GM23338 (cell line): ENCODE results near the gene ZNF550. TPM values are rescaled to one million over a fixed set of nuclear protein-coding genes. Genes with fewer than 3 reads are reported as not detected.
"Not testable (repeated sequence)": the region's sequence is repeated elsewhere in the genome, so short reads cannot be mapped to it uniquely, and the experiment has no call there.

Experiments used
- ATAC-seq: fragments of 200-7000 bp; cut with Tn5 transposase; 3 replicates; pipeline ENCODE4 v1.9.1; 2020
- DNase-seq: peaks from one replicate; pipeline ENCODE4 v3.0.0-alpha.2; 2015; ENCODE audit warnings: low spot score
- H2AFZ ChIP-seq: fragments of 200-600 bp; sonication (generic); 2 replicates; pipeline ENCODE4 v1.8.0; 2016; ENCODE audit warnings: antibody characterized with exemption, mild to moderate bottlenecking, moderate library complexity
- H3F3A ChIP-seq: fragments of 200-600 bp; sonication (generic); replicated peaks from 2 replicates; pipeline ENCODE4 v1.8.0; 2017; ENCODE audit warnings: antibody characterized with exemption, mixed run types, low read depth
- H3K27ac ChIP-seq: fragments of 200-600 bp; sonication (generic); 2 replicates; pipeline ENCODE4 v1.6.1; 2016; ENCODE audit warnings: low read depth
- H3K27me3 ChIP-seq: fragments of 200-600 bp; sonication (generic); 2 replicates; pipeline ENCODE4 v1.8.0; 2016; ENCODE audit warnings: mild to moderate bottlenecking, mixed run types, moderate library complexity; ENCODE audit not compliant: insufficient read depth
- H3K36me3 ChIP-seq: fragments of 200-600 bp; sonication (generic); 2 replicates; pipeline ENCODE4 v1.8.0; 2016; ENCODE audit warnings: mild to moderate bottlenecking; ENCODE audit not compliant: insufficient read depth
- H3K4me1 ChIP-seq: fragments of 200-600 bp; sonication (generic); 2 replicates; pipeline ENCODE4 v1.8.0; 2016; ENCODE audit warnings: mild to moderate bottlenecking, moderate library complexity; ENCODE audit not compliant: insufficient read depth
- H3K4me2 ChIP-seq: fragments of 200-600 bp; sonication (generic); 2 replicates; pipeline ENCODE4 v1.7.1; 2017; ENCODE audit warnings: mixed run types
- H3K4me3 ChIP-seq: fragments of 200-600 bp; sonication (generic); 2 replicates; pipeline ENCODE4 v1.6.1; 2016; ENCODE audit warnings: mixed run types
- H3K79me2 ChIP-seq: fragments of 200-600 bp; sonication (generic); replicated peaks from 2 replicates; pipeline ENCODE4 v1.8.0; 2017; ENCODE audit warnings: mild to moderate bottlenecking; ENCODE audit not compliant: insufficient read depth
- H3K9me2 ChIP-seq: fragments of 200-600 bp; sonication (generic); 2 replicates; pipeline ENCODE4 v1.8.0; 2017; ENCODE audit not compliant: insufficient read depth
- H4K20me1 ChIP-seq: fragments of 200-600 bp; sonication (generic); replicated peaks from 2 replicates; pipeline ENCODE4 v1.8.0; 2017; ENCODE audit warnings: mild to moderate bottlenecking; ENCODE audit not compliant: insufficient read depth
- H3K27ac Mint-ChIP-seq: 2 replicates; pipeline ENCODE4 v1.8.0; 2020; ENCODE audit warnings: inconsistent platforms, mild to moderate bottlenecking, moderate library complexity, mixed read lengths
- H3K27me3 Mint-ChIP-seq: 3 replicates; pipeline ENCODE4 v1.8.0; 2022; ENCODE audit warnings: low read depth, mild to moderate bottlenecking, moderate library complexity, mixed read lengths, inconsistent platforms; ENCODE audit not compliant: insufficient read depth, poor library complexity
- H3K36me3 Mint-ChIP-seq: 3 replicates; pipeline ENCODE4 v1.8.0; 2021; ENCODE audit warnings: low read depth, mild to moderate bottlenecking, inconsistent platforms, moderate library complexity, mixed read lengths
- H3K4me1 Mint-ChIP-seq: 3 replicates; pipeline ENCODE4 v1.8.0; 2020; ENCODE audit warnings: mild to moderate bottlenecking, inconsistent platforms, mixed read lengths
- H3K4me3 Mint-ChIP-seq: 3 replicates; pipeline ENCODE4 v1.8.0; 2021; ENCODE audit warnings: moderate library complexity, mild to moderate bottlenecking, inconsistent platforms, mixed read lengths
- H3K9me3 Mint-ChIP-seq: 3 replicates; pipeline ENCODE4 v1.8.0; 2020; ENCODE audit warnings: moderate library complexity, mild to moderate bottlenecking, inconsistent platforms, mixed read lengths
- CREB1 ChIP-seq: fragments of 250-450 bp; sonication (Bioruptor Pico); IDR thresholded peaks from 2 replicates; pipeline ENCODE4 v1.5.0; 2020; ENCODE audit warnings: low read depth, mild to moderate bottlenecking, moderate library complexity
- EZH2 ChIP-seq: fragments of 200-600 bp; sonication (generic); IDR thresholded peaks from one replicate; pipeline ENCODE4 v1.8.0; 2017; ENCODE audit warnings: antibody characterized with exemption, mild to moderate bottlenecking, low read depth; ENCODE audit not compliant: unreplicated experiment
- EZH2phosphoT487 ChIP-seq: fragments of 200-600 bp; sonication (generic); IDR thresholded peaks from one replicate; pipeline ENCODE4 v1.8.1; 2018; ENCODE audit warnings: antibody characterized with exemption; ENCODE audit not compliant: unreplicated experiment
- POLR2AphosphoS5 ChIP-seq: IDR thresholded peaks from 2 replicates; pipeline ENCODE4 v1.6.1; 2016; ENCODE audit warnings: antibody characterized with exemption, low read depth
- ZNF114 ChIP-seq: fragments of 250-450 bp; sonication (Bioruptor Pico); IDR thresholded peaks from 2 replicates; pipeline ENCODE4 v1.5.0; 2020; ENCODE audit warnings: mild to moderate bottlenecking, moderate library complexity
- polyA plus RNA-seq: library from polyadenylated mRNA; unstranded; fragments of >200 nt; fragmentation: Nextera tagmentation; extraction: Ambion mirVana; gene quantifications from 2 replicates; pipeline ENCODE4 v1.2.1, GENCODE V29; 2016
- total RNA-seq: library from RNA; depleted of rRNA; stranded (reverse); fragments of >200 nt; shearing (Covaris generic); gene quantifications from 2 replicates; pipeline ENCODE4 v1.2.3, GENCODE V29; 2014
- TF ChIP-seq, protein P1 (sequence below): IDR thresholded peaks from 2 replicates; pipeline ENCODE4 v1.6.1; 2016; ENCODE audit warnings: antibody characterized with exemption
- TF ChIP-seq, protein P2 (sequence below), 2 experiments: fragments of 200-600 bp in 1 of 2; sonication (generic) in 1 of 2; conservative IDR thresholded peaks; 2 replicates each; pipeline versions ENCODE4 v1.5.1 to v1.6.1; 2016 to 2017; ENCODE audit warnings: antibody characterized with exemption in 2 of 2, low read depth in 2 of 2, mild to moderate bottlenecking in 2 of 2, moderate library complexity in 1 of 2
- TF ChIP-seq, protein P3 (sequence below): IDR thresholded peaks from one replicate; pipeline ENCODE4 v1.6.1; 2018; ENCODE audit warnings: antibody characterized with exemption; ENCODE audit not compliant: unreplicated experiment

Gene ZNF550
- total and polyA plus RNA-seq, 2 experiments from 2014 or later, result 5.7 to 14.7 TPM

DNA sequence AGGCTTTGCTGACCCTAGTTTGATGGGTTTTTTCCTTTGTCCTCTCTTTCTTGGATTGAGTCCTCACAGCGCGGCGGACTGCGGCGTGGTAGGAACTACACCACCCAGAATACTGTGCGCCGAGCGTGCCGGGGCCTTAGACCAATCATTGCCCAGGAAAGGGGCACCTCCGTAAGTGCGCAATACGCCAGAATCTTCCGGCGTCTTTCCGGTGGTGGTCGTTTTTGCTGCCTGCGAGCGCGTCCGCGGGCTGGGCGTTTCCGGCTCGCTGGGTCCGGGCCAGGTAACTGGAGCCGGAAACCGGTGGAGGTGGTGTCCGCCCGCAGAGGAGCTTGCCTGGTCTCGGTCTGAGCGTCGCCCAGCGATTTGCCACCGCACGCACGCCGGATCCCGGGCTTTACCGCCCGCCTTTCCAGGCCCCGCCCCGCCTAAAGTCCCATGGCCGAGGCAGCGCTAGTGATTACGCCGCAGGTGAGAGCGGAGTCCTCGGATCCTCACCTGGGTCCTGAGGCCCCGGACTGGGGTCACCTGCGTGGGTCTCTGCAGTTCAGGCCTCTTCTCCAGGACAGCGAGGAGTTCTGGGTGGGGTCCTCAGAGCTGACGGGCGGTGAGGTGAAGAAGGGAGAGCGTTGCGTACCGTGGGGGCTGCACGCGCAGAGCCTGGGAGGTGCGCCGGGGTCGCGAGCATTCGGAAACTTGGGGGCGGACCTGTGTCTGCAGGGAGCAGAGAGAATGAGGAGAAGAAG is 32.4 kb downstream of the ZNF550 start, which contains the start of gene ZNF549:
Gene ZNF549 (plus strand): TSS at position 221 of the 746 bp plus-strand sequence. CDS start 218 bp downstream, at position 439.
- Histone ChIP-seq H3K79me2 (peaks cover 44% of the 10 kb centered on the region), H3K27ac (peak within 1 kb of the TSS; percentile 96), H3K4me2 (peak within 1 kb of the TSS; percentile 99), H3K9me2 (peaks cover 5% of the 10 kb centered on the region; the same call in 1 of the 2 replicates), H3K4me3 (peak within 1 kb of the TSS; percentile 96), H2AFZ (peak within 1 kb of the TSS; percentile 98), H3K4me1 (peaks cover 9% of the 10 kb centered on the region), H3K36me3 (no peaks in the 10 kb centered on the region), H3K27me3 (no peaks in the 10 kb centered on the region), H4K20me1 (no peaks in the 10 kb centered on the region; the same call in 1 of the 2 replicates), H3F3A (peaks cover 8% of the 10 kb centered on the region; the same call in 1 of the 2 replicates)
- H3K27me3 Mint-ChIP-seq, result peaks cover 10% of the 10 kb centered on the region
- ATAC-seq (peak; percentile 98), DNase-seq (peak; percentile 99)
- TF ChIP-seq CREB1 (CRISPR knock-in tag) (peak; percentile 86), ZNF114 (CRISPR knock-in tag) (no peak), POLR2AphosphoS5 (peak; percentile 75)
- TF ChIP-seq, protein P1, sequence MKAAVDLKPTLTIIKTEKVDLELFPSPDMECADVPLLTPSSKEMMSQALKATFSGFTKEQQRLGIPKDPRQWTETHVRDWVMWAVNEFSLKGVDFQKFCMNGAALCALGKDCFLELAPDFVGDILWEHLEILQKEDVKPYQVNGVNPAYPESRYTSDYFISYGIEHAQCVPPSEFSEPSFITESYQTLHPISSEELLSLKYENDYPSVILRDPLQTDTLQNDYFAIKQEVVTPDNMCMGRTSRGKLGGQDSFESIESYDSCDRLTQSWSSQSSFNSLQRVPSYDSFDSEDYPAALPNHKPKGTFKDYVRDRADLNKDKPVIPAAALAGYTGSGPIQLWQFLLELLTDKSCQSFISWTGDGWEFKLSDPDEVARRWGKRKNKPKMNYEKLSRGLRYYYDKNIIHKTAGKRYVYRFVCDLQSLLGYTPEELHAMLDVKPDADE, result peak; percentile 93
- TF ChIP-seq, protein P2, sequence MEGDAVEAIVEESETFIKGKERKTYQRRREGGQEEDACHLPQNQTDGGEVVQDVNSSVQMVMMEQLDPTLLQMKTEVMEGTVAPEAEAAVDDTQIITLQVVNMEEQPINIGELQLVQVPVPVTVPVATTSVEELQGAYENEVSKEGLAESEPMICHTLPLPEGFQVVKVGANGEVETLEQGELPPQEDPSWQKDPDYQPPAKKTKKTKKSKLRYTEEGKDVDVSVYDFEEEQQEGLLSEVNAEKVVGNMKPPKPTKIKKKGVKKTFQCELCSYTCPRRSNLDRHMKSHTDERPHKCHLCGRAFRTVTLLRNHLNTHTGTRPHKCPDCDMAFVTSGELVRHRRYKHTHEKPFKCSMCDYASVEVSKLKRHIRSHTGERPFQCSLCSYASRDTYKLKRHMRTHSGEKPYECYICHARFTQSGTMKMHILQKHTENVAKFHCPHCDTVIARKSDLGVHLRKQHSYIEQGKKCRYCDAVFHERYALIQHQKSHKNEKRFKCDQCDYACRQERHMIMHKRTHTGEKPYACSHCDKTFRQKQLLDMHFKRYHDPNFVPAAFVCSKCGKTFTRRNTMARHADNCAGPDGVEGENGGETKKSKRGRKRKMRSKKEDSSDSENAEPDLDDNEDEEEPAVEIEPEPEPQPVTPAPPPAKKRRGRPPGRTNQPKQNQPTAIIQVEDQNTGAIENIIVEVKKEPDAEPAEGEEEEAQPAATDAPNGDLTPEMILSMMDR (conservative IDR thresholded peaks at IDR 0.05; ENCODE audit: low read depth in 2 of 2), result no peak
- peak within 1 kb of the TSS; percentile 93 for H3K4me3 Mint-ChIP-seq
- H3K4me1 Mint-ChIP-seq, result peaks cover 6% of the 10 kb centered on the region
- peaks cover 22% of the 10 kb centered on the region for H3K36me3 Mint-ChIP-seq
- H3K9me3 Mint-ChIP-seq, result no peaks in the 10 kb centered on the region; the same call in 1 of the 3 replicates
- peak within 1 kb of the TSS; percentile 92 for H3K27ac Mint-ChIP-seq

DNA sequence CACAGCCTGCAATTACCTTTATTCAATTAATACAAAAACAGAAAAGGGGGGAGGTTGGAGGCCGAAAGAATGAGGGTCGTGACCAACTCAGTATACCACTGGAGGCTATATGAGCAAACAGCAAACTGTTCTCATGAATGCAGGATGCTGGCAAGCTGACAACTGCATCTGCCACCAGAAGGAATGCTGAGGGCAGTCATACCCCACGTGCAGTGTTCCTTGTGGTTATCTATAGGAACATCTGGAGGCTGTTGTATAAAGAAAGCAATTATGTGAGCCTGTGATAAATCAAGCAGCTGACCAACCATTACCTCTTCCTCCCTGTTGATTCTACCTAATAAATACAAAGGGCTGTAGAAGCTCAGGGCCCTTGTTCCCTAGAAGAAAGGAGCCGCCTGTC is 41.6 kb downstream of the ZNF550 start:
- not testable (repeated sequence) for H4K20me1 ChIP-seq, H3K4me3 Mint-ChIP-seq, H3F3A ChIP-seq, H3K4me1 Mint-ChIP-seq, H3K79me2 ChIP-seq, H3K4me3 ChIP-seq, H3K36me3 ChIP-seq, ATAC-seq, H3K27ac ChIP-seq, H3K9me2 ChIP-seq, H3K4me1 ChIP-seq, H2AFZ ChIP-seq, H3K27ac Mint-ChIP-seq, H3K27me3 ChIP-seq, H3K27me3 Mint-ChIP-seq, DNase-seq, H3K4me2 ChIP-seq
- H3K9me3 Mint-ChIP-seq, result peaks cover 21% of the 10 kb centered on the region
- peaks cover 33% of the 10 kb centered on the region for H3K36me3 Mint-ChIP-seq

DNA sequence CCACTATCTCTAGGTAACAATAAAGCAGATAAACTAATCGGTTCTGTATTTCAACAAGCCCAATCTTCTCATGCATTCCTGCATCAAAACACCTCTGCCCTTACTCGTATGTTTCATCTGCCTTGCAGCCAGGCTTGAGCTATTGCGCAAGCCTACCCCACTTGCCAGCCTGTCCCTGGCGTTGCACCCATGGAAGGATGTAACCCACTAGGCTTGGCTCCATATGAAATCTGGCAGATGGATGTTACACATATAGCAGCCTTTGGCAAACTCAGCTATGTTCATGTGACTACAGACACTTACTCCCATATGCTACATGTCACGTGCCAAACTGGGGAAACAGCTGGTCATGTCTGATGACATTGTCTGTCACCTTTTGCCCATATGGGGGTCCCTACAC is 44.4 kb downstream of the ZNF550 start:
- no peak overlapping the region for H3K27ac ChIP-seq
- no peaks in the 10 kb centered on the region for H3K9me2 ChIP-seq
- no peak overlapping the region for H3K4me3 ChIP-seq
- H4K20me1 ChIP-seq, result no peaks in the 10 kb centered on the region
- no peaks in the 10 kb centered on the region for H3K36me3 ChIP-seq
- H3K4me2 ChIP-seq, result no peak overlapping the region
- no peaks in the 10 kb centered on the region for H3K4me1 ChIP-seq
- H2AFZ ChIP-seq, result no peak overlapping the region
- no peak for ATAC-seq
- no peaks in the 10 kb centered on the region for H3K79me2 ChIP-seq
- H3K27me3 ChIP-seq, result no peaks in the 10 kb centered on the region
- Mint-ChIP-seq H3K4me3 (no peak overlapping the region), H3K27ac (no peak overlapping the region), H3K36me3 (peaks cover 49% of the 10 kb centered on the region), H3K9me3 (peaks cover 39% of the 10 kb centered on the region), H3K27me3 (peaks cover 3% of the 10 kb centered on the region), H3K4me1 (no peaks in the 10 kb centered on the region)
- DNase-seq, result no peak
- H3F3A ChIP-seq, result no peaks in the 10 kb centered on the region
- TF ChIP-seq, protein P3, sequence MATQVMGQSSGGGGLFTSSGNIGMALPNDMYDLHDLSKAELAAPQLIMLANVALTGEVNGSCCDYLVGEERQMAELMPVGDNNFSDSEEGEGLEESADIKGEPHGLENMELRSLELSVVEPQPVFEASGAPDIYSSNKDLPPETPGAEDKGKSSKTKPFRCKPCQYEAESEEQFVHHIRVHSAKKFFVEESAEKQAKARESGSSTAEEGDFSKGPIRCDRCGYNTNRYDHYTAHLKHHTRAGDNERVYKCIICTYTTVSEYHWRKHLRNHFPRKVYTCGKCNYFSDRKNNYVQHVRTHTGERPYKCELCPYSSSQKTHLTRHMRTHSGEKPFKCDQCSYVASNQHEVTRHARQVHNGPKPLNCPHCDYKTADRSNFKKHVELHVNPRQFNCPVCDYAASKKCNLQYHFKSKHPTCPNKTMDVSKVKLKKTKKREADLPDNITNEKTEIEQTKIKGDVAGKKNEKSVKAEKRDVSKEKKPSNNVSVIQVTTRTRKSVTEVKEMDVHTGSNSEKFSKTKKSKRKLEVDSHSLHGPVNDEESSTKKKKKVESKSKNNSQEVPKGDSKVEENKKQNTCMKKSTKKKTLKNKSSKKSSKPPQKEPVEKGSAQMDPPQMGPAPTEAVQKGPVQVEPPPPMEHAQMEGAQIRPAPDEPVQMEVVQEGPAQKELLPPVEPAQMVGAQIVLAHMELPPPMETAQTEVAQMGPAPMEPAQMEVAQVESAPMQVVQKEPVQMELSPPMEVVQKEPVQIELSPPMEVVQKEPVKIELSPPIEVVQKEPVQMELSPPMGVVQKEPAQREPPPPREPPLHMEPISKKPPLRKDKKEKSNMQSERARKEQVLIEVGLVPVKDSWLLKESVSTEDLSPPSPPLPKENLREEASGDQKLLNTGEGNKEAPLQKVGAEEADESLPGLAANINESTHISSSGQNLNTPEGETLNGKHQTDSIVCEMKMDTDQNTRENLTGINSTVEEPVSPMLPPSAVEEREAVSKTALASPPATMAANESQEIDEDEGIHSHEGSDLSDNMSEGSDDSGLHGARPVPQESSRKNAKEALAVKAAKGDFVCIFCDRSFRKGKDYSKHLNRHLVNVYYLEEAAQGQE, result no peak
- TF ChIP-seq EZH2phosphoT487, result no peak
- no peak for TF ChIP-seq EZH2
